ENCODE data around the gene RPL31.
A peak's percentile ranks its signal among the peaks of the same experiment; 100 is the strongest.

The RPL31 gene

DNA sequence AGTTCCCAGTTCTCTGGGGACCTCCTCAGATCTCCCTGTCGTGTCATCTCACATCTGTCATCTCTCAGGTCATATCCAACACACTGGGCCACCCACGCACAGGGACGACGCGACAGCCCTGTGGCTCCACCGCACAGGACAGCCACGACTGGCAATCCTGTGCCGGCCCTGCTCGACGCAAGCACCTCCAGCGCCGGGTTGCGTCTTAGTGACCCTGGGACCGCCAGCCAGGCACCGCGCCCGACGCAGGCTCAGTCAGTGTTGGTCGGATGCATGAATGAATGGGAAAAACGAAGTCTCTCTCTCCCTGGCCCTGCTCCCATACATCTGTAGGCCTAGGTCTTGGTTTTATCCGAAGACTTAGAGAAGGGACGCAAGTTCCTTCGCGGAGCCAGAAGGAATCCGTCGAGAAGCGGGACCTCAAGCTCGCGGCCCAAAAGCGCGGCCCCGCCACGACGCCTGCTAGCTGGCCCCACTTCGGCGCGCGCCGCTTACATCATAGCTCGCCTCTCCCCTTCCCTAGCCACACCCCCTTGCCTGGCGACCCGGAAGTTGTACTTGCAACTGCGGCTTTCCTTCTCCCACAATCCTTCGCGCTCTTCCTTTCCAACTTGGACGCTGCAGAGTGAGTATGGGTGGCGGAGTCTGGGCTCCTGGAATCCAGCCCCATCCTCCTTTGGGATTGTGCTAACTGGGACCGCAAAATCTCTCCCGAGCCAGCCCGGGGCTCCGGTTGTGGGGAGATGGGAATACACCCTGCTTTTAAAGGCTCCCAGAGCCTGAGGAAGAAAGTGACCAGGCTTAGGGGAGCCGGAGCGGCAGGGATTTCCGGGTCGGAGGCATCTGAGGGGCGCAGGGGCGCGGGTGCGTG, at the start of gene RPL31:
Gene RPL31 (plus strand): TSS at position 599 of the 871 bp plus-strand sequence. CDS start 413 bp downstream, outside the sequence.
- DNase-seq (ENCODE audit: low read depth, low spot score) = peak; percentile 94

DNA sequence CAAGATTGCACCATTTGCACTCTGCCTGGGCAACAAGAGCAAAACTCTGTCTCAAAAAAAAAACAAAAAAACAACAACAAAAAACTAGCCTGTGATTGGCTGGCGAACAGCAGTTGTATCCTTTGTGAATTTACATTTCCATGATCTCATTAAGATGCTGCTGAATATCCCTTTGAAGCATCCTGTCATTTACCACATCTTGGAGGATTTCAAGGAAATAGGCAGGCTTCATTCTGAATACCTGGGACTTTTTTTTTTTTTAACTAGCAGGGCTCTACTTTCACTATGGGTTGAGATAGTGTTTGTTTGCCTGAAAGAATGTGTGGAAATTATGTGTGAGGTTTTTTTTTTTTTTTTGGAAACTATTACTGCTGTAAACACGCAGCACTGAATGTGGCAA, 49.6 kb upstream of the RPL31 start:
- no peak for DNase-seq (ENCODE audit: low read depth, low spot score)

DNA sequence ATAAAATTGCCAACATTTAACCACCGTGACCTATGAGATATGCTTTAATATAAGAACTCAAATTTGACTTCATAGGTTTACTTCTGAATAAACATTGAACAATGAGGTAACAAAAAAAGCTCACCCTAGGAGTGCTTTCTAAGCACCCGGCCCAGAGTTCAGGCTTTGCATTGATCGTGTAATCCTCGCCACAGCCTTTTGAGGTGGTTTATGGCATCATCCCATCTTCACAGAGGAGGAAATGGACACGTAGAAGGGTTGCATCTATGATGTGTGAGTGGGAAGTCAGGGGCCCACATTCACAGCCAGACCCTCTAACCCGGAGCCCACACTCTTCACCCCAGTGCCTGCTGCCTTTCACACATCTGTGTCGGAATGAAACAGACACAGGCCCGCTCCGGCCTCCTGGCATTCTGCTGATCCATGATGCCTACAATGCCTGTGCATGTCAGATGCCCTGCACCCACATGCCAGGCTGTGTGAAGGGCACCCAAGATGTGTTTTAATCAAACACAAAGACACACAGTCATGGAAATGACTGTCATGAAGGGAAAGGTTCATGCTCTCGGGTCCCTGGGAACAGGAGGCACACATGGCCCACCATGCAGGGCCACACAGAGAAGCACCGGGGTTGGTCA, 48.6 kb upstream of the RPL31 start:
- DNase-seq (ENCODE audit: low read depth, low spot score) = no peak

DNA sequence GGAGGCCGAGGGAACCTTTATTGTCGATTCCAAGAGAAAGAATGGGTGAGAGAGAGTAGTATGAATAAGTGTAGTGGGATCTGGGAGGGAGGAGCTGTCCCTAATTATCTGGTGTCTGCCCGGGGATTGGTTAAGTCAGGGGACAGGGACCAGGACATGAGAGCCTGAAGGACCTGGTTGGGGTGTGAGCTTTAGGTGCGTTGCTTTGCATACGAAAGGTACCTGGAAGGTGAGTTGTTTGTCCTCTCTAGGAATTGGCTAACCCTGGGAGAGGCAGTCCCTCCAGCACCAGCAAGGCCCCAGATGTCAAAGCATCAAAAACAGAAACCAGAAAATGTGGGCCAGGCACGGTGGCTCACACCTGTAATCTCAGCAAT, 48.1 kb upstream of the RPL31 start:
- DNase-seq (ENCODE audit: low read depth, low spot score) = no peak

DNA sequence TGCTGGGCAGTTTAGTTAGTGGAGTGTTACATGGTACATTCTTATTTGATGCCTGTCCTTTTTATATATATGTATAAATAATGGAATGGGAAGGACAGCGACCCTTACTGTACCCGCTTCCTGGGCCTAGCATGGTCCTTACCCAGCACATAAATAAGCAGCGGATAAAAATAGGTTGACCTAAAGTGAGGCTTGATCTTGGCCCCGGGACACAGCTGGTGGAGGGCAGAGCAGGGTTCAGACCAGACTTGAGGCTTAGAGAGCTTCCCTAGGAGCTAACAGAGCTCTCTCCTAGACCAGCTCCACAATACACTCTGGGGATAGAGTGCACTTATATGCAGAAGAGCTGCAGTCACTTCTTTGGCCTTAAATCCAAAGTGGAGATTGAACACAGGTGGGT, 46.9 kb upstream of the RPL31 start:
- DNase-seq (ENCODE audit: low read depth, low spot score) = no peak

DNA sequence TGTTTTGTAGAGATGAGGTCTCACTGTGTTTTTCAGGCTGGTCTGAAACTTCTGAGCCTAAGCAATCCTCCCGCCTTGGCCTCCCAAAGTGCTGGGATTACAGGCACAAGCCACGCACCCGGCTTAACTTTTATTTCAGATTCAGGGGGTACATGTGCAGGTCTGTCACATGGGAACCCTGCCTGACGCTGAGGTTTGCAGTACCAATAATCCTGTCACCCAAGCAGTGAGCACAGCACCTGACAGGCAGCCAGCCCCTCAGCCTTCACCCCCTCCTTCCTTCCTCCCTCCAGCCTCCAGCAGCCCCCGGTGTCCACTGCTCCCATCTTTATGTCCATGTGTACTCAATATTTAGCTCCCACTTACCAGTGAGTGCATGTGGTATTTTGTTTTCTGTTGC, 46.0 kb upstream of the RPL31 start:
- no peak for DNase-seq (ENCODE audit: low read depth, low spot score)

DNA sequence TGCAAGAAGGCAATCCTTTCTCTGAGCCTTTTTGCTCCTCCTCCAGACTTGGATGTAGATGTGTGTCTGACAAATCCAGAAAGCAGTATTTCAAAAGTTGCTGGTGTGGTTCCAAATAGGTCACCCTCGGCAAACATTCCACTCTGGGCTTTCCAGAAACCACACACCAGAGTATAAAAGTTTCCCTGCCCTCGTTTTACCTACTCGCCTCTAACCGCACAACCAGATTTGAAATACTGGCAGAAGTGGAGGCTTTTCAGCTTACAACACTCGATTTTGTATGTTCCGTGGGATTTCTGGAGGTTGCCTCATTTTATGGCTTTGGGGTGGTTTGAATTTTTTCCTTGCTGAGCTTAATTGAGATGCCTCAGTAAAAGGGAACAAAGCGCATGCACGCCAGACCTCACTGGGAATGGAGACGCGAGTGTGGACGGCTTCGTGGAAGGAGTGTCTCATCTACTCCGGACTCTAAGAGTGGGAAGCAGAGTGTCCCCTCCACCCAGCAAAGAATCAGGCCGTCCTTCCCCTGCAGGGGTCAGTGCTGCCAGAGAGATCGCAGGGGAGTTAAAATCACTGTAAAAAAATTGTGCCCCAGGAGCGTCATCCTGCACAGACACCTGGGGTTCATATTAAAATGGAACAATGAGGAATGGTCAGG, 44.0 kb upstream of the RPL31 start:
- no peak for DNase-seq (ENCODE audit: low read depth, low spot score)

DNA sequence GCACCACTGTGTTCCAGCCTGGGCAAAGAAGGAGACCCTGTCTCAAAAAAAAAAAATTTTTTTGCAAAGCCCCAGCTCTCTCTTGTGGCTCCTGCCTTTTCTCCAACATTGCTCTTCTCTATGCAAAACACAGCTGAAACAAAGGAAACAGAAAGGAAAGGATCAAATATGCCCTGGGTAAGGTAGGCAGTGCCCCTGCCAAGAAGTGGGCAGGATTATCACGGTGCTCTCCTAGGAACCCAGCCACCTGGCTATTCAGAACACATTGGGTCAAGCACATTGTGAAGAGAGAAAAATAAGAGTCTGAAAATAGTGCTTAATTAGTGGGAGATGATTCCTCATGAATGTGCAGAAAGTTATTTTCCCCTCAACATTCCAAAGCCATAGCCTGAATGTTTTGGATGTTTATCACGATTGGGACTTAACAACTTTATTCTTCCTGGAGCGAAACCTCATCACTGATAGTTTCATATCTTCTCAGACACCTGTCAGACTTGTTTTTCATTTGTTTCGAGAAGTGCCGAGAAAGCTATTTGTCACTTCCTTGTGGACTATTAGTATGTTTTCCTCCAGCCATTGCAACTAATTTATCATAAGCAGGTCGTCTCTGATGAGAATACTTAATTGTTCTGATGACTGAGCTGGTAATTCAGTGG, 42.7 kb upstream of the RPL31 start:
- DNase-seq (ENCODE audit: low read depth, low spot score) = no peak

DNA sequence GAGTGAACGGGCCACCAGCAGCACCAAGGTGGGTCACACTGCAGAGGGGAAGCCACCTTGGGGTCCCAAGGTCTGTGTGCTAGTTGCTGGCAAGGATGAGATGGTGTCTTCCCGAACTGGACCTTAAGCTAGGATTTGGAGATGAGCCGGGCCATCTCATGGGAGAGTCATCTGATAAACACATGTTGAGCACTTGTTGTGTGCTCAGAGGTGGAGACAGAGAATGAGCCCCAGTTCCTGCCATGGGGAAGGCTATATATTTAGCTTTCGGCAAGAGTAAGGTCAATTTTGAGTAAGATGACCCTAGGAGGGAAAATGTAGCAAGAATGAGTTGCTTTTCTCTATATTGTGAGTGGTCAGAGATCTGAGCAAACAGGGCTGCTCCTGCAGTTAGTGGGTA, 41.4 kb upstream of the RPL31 start:
- DNase-seq (ENCODE audit: low read depth, low spot score) = no peak

DNA sequence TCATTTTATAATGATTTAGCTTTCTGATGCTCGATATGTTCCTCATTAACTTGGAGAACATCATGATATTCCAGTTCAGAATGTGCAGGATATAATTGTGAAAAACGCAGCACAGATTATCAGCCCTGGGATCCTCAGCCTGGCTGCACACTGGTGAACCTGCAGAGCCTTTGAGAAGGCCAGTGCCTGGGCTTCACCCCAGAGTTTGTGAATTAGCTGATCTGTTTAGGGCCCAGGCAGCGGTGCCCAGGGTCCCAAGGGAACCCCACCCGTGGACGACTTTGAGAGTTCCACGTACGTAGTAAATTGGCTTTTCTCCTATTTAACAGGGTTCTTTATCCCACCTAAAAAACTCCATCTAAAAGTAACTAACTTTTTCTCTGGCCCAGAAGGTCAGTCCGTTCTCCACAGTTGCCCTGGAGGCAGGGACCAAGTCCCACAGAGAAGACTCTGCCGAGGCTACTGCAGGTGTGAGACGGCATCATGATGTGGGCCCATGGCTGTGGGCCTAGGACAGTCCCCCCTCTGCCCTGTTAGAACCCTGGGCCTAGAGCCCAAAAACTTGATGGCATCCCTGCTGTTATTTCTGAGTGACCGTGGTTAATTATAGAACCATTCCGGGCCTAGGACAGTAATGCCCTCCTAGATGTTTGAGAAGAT, 39.6 kb upstream of the RPL31 start:
- no peak for DNase-seq (ENCODE audit: low read depth, low spot score)

DNA sequence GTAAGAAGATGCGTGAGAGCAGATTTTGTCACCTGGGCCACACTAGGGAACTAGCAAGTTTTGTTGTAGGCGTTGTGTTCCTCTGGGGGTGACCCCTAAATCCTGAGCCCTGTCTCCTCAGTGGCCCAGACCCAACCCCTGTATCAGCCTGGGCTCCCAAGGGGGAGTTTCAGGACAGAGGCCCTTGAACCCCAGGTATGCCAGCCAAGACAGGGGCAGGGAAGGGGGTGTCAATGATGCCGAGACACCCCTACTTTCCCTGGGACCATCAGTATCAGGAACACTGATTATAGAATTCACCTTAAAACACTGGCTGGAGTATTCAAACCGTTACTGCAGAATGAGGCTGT, 39.1 kb upstream of the RPL31 start:
- no peak for DNase-seq (ENCODE audit: low read depth, low spot score)

DNA sequence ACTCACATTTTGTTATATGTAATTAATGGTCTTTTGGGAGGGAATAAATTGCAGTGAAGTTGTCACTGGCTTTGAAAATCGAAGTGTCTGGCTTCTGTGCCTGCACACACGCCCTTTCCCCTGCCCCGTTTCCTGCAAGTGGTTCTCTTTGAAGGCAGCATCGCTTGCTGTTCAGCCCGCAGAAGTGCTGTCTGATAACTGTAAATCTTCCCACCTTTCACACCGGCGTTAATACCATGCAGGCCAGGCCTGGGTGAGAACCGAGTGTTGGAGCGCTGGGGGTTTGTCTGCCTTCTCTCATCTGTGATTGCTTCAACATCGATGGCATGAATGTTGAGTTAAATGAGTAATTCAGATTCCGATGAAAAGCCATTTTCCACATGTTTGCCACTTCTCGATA, 37.9 kb upstream of the RPL31 start:
- DNase-seq (ENCODE audit: low read depth, low spot score) = no peak

DNA sequence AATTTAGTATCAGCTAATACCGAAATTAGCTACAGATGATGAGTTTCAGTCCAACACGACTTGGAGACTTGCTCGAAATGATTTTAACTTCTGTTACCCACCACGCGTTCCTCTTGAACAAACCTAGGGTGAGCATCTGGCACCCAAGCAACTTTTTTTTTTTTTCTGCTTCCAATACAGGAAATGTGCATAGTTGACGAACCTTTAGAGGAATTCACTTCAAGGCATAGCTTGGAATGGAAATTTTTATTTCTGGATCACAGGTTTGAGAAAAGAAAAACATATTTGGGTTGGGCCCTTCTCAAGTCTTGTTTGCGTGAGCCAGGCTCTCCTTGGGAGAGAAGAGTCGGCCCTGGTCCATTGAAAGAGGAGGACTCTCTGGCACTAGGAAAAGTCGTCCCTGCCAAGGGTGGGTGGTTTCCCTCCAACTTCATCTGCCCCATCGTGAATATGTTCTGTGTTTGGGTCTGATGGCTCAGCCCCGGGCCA, 37.4 kb upstream of the RPL31 start:
- no peak for DNase-seq (ENCODE audit: low read depth, low spot score)

DNA sequence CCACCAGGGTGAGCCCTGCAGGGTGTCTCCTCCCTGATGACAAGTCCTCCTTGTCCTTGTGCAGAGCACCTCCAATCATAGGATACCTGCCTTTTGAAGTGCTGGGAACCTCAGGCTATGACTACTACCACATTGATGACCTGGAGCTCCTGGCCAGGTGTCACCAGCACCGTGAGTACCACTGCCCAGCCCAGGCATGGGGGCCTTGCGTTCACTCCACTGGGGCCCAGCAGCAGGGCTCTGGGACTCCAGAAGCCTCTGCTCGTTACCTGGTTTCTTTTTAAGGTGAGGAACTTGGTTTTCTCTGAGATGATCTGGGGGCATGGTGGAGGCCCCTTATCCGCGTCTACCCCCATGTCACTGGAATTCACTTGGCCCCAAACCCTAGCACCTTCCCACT, 36.5 kb upstream of the RPL31 start:
- no peak for DNase-seq (ENCODE audit: low read depth, low spot score)

DNA sequence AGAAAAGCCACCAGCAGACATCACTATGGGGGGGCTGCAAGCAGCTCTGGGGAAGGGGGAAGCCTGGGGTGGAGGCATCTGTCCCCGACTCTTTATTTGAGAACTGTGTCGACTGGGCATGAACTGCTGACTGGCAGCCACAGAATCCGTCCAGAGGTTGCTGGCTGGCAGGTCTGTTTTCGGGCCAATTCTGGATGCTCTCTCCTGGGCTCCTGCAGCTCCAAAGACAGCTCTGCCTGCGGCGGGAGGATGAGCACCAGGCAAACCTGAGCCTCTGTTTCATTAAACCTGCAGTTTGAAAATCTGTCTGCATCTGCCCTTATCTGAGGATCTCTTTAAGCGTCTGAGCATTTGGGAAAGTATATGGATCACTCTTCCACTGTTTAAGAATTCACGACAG, 34.4 kb upstream of the RPL31 start:
- no peak for DNase-seq (ENCODE audit: low read depth, low spot score)

DNA sequence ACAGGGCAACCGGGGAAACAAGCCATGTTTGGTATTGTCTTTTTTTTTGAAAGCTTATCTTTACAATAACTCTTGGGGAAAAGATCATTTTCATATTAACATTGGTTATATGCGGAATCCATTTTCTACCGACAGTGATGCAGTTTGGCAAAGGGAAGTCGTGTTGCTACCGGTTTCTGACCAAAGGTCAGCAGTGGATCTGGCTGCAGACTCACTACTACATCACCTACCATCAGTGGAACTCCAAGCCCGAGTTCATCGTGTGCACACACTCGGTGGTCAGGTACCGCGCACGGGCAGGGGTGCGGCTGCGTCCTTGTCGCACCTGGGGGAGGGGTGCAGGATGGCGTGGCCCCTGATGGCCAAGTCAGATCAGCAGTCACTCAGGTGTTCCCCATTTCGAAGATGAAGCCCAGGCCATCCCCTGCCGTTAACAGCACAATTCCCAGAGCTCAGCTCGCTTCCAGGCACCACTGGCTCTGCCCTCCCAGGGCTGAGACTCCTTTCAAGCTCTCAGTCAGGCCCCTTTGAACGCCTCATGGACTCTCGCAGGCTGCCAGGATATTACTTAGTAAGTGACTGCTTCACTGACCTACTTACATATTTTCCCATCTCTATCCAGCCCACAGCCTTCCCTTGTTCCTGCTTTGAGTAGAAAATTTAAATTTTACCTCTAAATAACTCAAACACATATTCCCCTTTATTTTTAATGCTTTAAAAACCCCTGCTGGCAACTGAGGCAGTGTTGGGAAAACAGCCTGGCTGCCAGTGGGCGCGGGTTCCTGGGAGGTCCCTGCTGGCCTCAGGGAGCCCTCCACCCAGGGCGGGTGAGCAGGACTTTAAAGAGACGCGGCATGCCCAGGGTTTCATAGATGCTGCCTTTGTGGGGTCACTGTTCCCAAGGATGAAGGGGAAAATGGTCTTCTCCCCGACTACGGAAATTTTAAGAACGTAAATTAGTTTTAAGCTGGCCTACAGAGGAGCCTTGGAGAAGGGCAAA, 33.6 kb upstream of the RPL31 start:
- DNase-seq (ENCODE audit: low read depth, low spot score) = no peak

DNA sequence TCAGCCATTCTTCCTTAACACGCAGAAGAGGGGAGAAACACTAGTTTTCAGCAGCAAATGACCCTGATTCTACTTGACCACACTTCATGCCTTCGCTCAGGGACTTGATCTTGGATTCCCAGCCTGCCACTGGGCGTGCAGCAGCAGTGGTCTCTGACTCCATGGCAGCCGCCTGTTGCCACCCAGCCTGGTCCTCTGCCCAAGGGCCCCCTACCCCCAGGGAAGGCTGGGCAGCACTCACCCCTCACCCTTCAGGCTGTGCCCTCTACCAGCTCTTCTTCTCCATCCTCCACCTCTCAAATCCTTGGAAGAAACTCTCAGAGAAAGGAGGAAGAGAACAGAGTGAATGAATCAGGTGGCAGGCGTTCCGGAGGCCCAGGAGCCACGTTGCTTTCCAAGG, 32.1 kb upstream of the RPL31 start:
- no peak for DNase-seq (ENCODE audit: low read depth, low spot score)

DNA sequence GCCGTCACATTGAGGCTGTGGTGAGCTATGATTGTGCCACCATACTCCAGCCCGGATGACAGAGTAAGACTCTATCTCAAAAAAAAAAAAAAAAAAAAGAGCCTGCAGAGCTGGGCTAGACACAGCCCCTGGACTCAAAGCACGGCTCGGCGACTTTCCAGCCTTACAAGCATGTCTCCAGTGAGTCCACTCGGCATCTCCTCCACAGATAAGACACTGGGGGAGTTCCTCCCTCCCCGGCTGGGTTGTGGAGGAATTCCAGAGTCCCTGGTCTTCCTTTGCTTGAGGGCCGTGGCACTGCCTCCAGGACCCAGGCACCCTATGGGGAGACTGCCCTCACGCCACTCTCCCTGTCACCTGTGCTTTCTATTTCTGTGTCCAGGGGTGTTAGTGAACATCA, 30.9 kb upstream of the RPL31 start:
- DNase-seq (ENCODE audit: low read depth, low spot score) = no peak

DNA sequence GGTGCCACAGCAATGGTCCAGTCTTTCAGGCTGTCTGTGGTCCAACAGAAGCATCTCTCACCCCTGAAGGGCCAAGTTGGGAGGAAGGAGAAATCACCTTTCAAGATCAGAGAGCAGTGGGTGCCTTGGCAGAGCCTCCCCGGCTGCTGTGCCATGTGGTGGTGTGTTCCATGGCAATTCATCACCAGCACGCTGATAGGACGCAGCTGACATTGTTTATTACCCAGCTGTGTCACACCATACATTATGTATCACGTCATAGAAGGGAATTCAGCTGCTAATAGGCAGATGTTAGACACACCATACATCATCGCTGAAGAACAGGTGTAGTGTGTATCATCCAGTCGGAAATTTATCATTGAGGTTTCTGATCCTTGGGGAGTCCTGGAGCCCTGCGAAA, 29.6 kb upstream of the RPL31 start:
- no peak for DNase-seq (ENCODE audit: low read depth, low spot score)

DNA sequence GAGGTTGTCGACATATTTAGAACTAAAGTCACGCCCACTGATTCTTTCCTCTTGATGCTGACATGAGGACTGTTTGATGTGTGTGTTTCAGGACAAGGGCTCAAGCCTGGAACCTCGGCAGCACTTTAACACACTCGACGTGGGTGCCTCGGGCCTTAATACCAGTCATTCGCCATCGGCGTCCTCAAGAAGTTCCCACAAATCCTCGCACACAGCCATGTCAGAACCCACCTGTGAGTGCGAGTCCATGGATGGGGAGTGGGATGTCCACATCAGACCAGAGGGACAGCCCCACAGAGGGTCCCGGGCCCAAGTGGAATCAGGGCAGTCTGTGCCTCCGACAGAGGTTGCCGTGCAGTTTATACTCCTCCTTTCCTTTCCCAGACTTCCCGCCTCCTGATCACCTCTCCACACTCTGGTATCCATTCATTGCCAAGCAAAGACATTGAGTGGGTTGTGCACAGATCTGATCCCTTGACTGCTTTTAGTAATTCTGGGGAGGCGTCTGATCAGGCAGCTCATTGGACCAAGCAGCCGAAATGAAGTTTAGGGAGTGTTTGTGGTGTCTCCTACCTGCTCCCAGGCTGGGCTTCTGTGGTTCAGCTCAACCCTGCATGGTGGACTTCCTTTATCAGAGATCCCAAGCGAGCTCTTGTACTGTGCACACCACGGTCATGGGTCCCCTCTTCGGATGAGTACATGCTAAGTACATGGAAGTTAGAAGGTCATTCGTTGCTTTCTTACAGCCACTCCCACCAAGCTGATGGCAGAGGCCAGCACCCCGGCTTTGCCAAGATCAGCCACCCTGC, 27.2 kb upstream of the RPL31 start:
- DNase-seq (ENCODE audit: low read depth, low spot score) = no peak
